HepG2 (cell line): Measurements from ENCODE around the gene KIF24. TPM values are rescaled to one million over a fixed set of nuclear protein-coding genes. Genes with fewer than 3 reads are reported as not detected.

Experiments used
- BCL6 ChIP-seq: IDR thresholded peaks from 2 replicates; pipeline ENCODE4 v1.6.1; 2016; ENCODE audit warnings: missing genetic modification reagents, missing compliant biosample characterization
- CHD2 ChIP-seq: IDR thresholded peaks from 2 replicates; pipeline ENCODE4 v1.6.1; 2011; ENCODE audit warnings: low read depth, low read length, improper control_type of control experiment
- CREM ChIP-seq, 2 experiments: sonication (generic) in 1 of 2; formaldehyde crosslinking in 1 of 2; IDR thresholded peaks; 2 replicates each; pipeline versions ENCODE4 v1.4.0 to v1.6.1; 2016 to 2020; ENCODE audit warnings: antibody characterized with exemption in 1 of 2, mild to moderate bottlenecking in 1 of 2, missing genetic modification reagents in 1 of 2
- FOXO1 ChIP-seq: sonication (generic); formaldehyde crosslinking; IDR thresholded peaks from 2 replicates; pipeline ENCODE4 v1.4.0; 2020; ENCODE audit warnings: missing genetic modification reagents
- GABPB1 ChIP-seq: IDR thresholded peaks from 2 replicates; pipeline ENCODE4 v1.6.1; 2016; ENCODE audit warnings: mild to moderate bottlenecking, missing genetic modification reagents, moderate library complexity, missing compliant biosample characterization
- GATAD2A ChIP-seq: IDR thresholded peaks from 2 replicates; pipeline ENCODE4 v1.6.1; 2016
- NCOA2 ChIP-seq: sonication (generic); formaldehyde crosslinking; IDR thresholded peaks from 2 replicates; pipeline ENCODE4 v1.8.0; 2022; ENCODE audit warnings: inconsistent platforms
- PHF21A ChIP-seq: sonication (generic); formaldehyde crosslinking; IDR thresholded peaks from 2 replicates; pipeline ENCODE4 v1.5.0; 2020; ENCODE audit warnings: mild to moderate bottlenecking, missing genetic modification reagents
- RBFOX2 ChIP-seq: fragments of 200-400 bp; formaldehyde crosslinking; IDR thresholded peaks from 2 replicates; pipeline ENCODE4 v1.6.1; 2017; ENCODE audit warnings: low read depth, mild to moderate bottlenecking, low read length
- RELA ChIP-seq: sonication (generic); formaldehyde crosslinking; IDR thresholded peaks from 2 replicates; pipeline ENCODE4 v1.4.0; 2020; ENCODE audit warnings: missing genetic modification reagents
- SP5 ChIP-seq: IDR thresholded peaks from 2 replicates; pipeline ENCODE4 v1.6.1; 2016; ENCODE audit warnings: low read depth, borderline replicate concordance
- TEAD2 ChIP-seq: sonication (generic); formaldehyde crosslinking; IDR thresholded peaks from 2 replicates; pipeline ENCODE4 v1.9.0; 2021; ENCODE audit warnings: missing genetic modification reagents
- THAP11 ChIP-seq: IDR thresholded peaks from 2 replicates; pipeline ENCODE4 v1.6.1; 2016; ENCODE audit warnings: missing biosample characterization, missing genetic modification reagents
- XRCC5 ChIP-seq: fragments of 200-400 bp; formaldehyde crosslinking; optimal IDR thresholded peaks from 2 replicates; pipeline ENCODE3; 2017; ENCODE audit warnings: mild to moderate bottlenecking, low read length
- ZMYM3 ChIP-seq: sonication (generic); formaldehyde crosslinking; IDR thresholded peaks from 2 replicates; pipeline ENCODE4 v1.5.1; 2020; ENCODE audit warnings: mild to moderate bottlenecking, missing genetic modification reagents
- ZNF121 ChIP-seq: sonication (generic); formaldehyde crosslinking; IDR thresholded peaks from 2 replicates; pipeline ENCODE4 v1.5.0; 2020; ENCODE audit warnings: mild to moderate bottlenecking, missing genetic modification reagents
- ZNF329 ChIP-seq: sonication (generic); formaldehyde crosslinking; IDR thresholded peaks from 2 replicates; pipeline ENCODE4 v1.9.0; 2021; ENCODE audit warnings: low read depth, mild to moderate bottlenecking, missing genetic modification reagents
- ZNF564 ChIP-seq: sonication (generic); formaldehyde crosslinking; IDR thresholded peaks from 2 replicates; pipeline ENCODE4 v1.8.1; 2023; ENCODE audit warnings: mild to moderate bottlenecking, missing genetic modification reagents
- ZNF652 ChIP-seq: IDR thresholded peaks from 2 replicates; pipeline ENCODE4 v1.6.1; 2016; ENCODE audit warnings: low read depth, borderline replicate concordance
- ZNF747 ChIP-seq: sonication (generic); formaldehyde crosslinking; IDR thresholded peaks from 2 replicates; pipeline ENCODE4 v1.8.1; 2023; ENCODE audit warnings: missing genetic modification reagents, mild to moderate bottlenecking, borderline replicate concordance
- ZNF75D ChIP-seq: sonication (generic); formaldehyde crosslinking; IDR thresholded peaks from 2 replicates; pipeline ENCODE4 v1.8.1; 2023; ENCODE audit warnings: missing genetic modification reagents, mild to moderate bottlenecking, borderline replicate concordance
- ZSCAN30 ChIP-seq: sonication (generic); formaldehyde crosslinking; IDR thresholded peaks from 2 replicates; pipeline ENCODE4 v1.5.0; 2020; ENCODE audit warnings: mild to moderate bottlenecking, missing genetic modification reagents
- ZSCAN31 ChIP-seq: sonication (generic); formaldehyde crosslinking; IDR thresholded peaks from 2 replicates; pipeline ENCODE4 v1.5.0; 2020; ENCODE audit warnings: low read depth, mild to moderate bottlenecking, missing genetic modification reagents
- polyA plus RNA-seq, 8 experiments: library from polyadenylated mRNA; depleted of rRNA in 3 of 8; stranded (reverse) in 7 of 8; unstranded in 1 of 8; fragments of >200 nt; fragmentation: Illumina TruSeq in 4 of 8; extraction: Trizol in 4 of 8; gene quantifications; 2 replicates each; pipeline versions ENCODE4 v1.2.1 to v1.2.3, GENCODE V29; 2011 to 2016; ENCODE audit warnings: low read depth in 4 of 8, missing spikeins in 1 of 8, mixed read lengths in 1 of 8; ENCODE audit not compliant: insufficient read depth in 1 of 8
- total RNA-seq, 5 experiments: library from RNA; depleted of rRNA; stranded (reverse); fragments of >200 nt; fragmentation: Illumina TruSeq; extraction: Trizol; gene quantifications; 2 replicates each; pipeline ENCODE4 v1.2.3, GENCODE V29; 2016; ENCODE audit warnings: low read depth in 1 of 5
- TF ChIP-seq, protein P1 (sequence below): fragments of 450-650 bp; IDR thresholded peaks from 2 replicates; pipeline ENCODE4 v1.6.1; 2016
- TF ChIP-seq, protein P2 (sequence below): sonication (generic); formaldehyde crosslinking; IDR thresholded peaks from 2 replicates; pipeline ENCODE4 v1.5.0; 2020; ENCODE audit warnings: missing genetic modification reagents
- TF ChIP-seq, protein P3 (sequence below): sonication (generic); formaldehyde crosslinking; IDR thresholded peaks from 2 replicates; pipeline ENCODE4 v1.5.1; 2020; ENCODE audit warnings: mild to moderate bottlenecking, missing genetic modification reagents, moderate library complexity
- TF ChIP-seq, protein P4 (sequence below): sonication (generic); formaldehyde crosslinking; IDR thresholded peaks from 2 replicates; pipeline ENCODE4 v1.5.0; 2020; ENCODE audit warnings: missing genetic modification reagents, mild to moderate bottlenecking, borderline replicate concordance
- TF ChIP-seq, protein P5 (sequence below): sonication (generic); formaldehyde crosslinking; IDR thresholded peaks from 2 replicates; pipeline ENCODE4 v1.4.0; 2020; ENCODE audit warnings: missing genetic modification reagents

The KIF24 gene
- total and polyA plus RNA-seq, 2 of the 13 experiments (the other 11 are each of a cell fraction or from before 2014, with no cell fraction given): 1.1 to 3.0 TPM

DNA sequence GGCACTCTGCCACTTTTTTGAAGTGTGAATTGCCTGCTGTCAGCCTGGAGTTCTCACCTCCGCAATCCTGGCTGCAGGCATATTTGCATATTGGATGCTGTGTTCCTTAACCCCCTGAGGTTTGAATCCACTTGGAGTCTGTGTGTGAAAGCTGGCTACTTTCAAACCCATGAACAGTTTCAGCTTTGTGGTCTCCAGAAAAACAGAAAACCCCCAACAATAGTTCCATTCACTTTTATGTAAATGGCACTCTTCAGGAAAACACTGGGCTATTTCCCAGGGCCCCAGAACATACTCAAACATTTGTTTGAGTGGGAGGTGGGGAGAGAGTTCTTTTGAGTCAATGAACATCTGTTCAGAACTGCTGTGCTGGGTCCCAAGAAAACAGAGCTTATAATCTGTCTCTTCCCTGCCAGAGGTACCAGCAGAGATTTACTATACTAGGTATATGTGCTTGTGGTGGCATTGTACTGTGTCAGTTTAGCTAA, 5.3 kb upstream of the KIF24 start (continued):
- TF ChIP-seq CREM (IDR thresholded peaks at IDR 0.05) (peak; percentile 13; the same call in 1 of the 2 replicates), CREM (CRISPR knock-in tag; IDR thresholded peaks at IDR 0.05) (no peak), BCL6 (CRISPR knock-in tag) (peak; percentile 87), NCOA2 (CRISPR knock-in tag) (0 out of 2 replicates have a peak, but pooled peaks have one; percentile 13), ZNF75D (no peak), TEAD2 (CRISPR knock-in tag) (no peak), GATAD2A (CRISPR knock-in tag) (peak; percentile 28; the same call in 1 of the 2 replicates), ZNF564 (CRISPR knock-in tag) (no peak), RBFOX2 (peak; percentile 44; the same call in 1 of the 2 replicates), THAP11 (CRISPR knock-in tag) (no peak), ZSCAN31 (CRISPR knock-in tag) (no peak), ZNF747 (CRISPR knock-in tag) (no peak), RELA (CRISPR knock-in tag) (no peak), ZMYM3 (no peak), ZNF329 (CRISPR knock-in tag) (no peak), CHD2 (no peak), ZNF652 (CRISPR knock-in tag) (peak; percentile 86), XRCC5 (no peak), GABPB1 (CRISPR knock-in tag) (no peak), SP5 (CRISPR knock-in tag) (peak; percentile 58; the same call in 1 of the 2 replicates), PHF21A (peak; percentile 54), FOXO1 (no peak), ZSCAN30 (CRISPR knock-in tag) (no peak), ZNF121 (CRISPR knock-in tag) (no peak)
- TF ChIP-seq, protein P1, sequence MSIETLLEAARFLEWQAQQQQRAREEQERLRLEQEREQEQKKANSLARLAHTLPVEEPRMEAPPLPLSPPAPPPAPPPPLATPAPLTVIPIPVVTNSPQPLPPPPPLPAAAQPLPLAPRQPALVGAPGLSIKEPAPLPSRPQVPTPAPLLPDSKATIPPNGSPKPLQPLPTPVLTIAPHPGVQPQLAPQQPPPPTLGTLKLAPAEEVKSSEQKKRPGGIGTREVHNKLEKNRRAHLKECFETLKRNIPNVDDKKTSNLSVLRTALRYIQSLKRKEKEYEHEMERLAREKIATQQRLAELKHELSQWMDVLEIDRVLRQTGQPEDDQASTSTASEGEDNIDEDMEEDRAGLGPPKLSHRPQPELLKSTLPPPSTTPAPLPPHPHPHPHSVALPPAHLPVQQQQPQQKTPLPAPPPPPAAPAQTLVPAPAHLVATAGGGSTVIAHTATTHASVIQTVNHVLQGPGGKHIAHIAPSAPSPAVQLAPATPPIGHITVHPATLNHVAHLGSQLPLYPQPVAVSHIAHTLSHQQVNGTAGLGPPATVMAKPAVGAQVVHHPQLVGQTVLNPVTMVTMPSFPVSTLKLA: no peak
- TF ChIP-seq, protein P2, sequence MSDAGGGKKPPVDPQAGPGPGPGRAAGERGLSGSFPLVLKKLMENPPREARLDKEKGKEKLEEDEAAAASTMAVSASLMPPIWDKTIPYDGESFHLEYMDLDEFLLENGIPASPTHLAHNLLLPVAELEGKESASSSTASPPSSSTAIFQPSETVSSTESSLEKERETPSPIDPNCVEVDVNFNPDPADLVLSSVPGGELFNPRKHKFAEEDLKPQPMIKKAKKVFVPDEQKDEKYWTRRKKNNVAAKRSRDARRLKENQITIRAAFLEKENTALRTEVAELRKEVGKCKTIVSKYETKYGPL (CRISPR knock-in tag): no peak
- TF ChIP-seq, protein P3, sequence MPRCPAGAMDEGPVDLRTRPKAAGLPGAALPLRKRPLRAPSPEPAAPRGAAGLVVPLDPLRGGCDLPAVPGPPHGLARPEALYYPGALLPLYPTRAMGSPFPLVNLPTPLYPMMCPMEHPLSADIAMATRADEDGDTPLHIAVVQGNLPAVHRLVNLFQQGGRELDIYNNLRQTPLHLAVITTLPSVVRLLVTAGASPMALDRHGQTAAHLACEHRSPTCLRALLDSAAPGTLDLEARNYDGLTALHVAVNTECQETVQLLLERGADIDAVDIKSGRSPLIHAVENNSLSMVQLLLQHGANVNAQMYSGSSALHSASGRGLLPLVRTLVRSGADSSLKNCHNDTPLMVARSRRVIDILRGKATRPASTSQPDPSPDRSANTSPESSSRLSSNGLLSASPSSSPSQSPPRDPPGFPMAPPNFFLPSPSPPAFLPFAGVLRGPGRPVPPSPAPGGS (CRISPR knock-in tag): no peak
- TF ChIP-seq, protein P4, sequence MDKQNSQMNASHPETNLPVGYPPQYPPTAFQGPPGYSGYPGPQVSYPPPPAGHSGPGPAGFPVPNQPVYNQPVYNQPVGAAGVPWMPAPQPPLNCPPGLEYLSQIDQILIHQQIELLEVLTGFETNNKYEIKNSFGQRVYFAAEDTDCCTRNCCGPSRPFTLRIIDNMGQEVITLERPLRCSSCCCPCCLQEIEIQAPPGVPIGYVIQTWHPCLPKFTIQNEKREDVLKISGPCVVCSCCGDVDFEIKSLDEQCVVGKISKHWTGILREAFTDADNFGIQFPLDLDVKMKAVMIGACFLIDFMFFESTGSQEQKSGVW (CRISPR knock-in tag): no peak
- TF ChIP-seq, protein P5, sequence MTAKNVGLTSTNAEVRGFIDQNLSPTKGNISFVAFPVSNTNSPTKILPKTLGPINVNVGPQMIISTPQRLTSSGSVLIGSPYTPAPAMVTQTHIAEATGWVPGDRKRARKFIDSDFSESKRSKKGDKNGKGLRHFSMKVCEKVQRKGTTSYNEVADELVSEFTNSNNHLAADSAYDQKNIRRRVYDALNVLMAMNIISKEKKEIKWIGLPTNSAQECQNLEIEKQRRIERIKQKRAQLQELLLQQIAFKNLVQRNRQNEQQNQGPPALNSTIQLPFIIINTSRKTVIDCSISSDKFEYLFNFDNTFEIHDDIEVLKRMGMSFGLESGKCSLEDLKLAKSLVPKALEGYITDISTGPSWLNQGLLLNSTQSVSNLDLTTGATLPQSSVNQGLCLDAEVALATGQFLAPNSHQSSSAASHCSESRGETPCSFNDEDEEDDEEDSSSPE (CRISPR knock-in tag): no peak
